ENCODE results near the gene TNFSF13.

TNFSF13 gene

GRCh38 chr17:7551396-7551795 lies 7.2 kb upstream of the TNFSF13 start:
- DNase-seq (ENCODE audit: low read depth) = no peak
- no peak for TF ChIP-seq CTCF (IDR thresholded peaks at IDR 0.05; ENCODE audit: low read depth, low read length, missing control alignments)
- no peak overlapping the region for H3K4me3 ChIP-seq (ENCODE audit: low read depth, low read length)

GRCh38 chr17:7552621-7553051 lies 5.9 kb upstream of the TNFSF13 start:
- TF ChIP-seq CTCF (IDR thresholded peaks at IDR 0.05; ENCODE audit: low read depth, low read length, missing control alignments) = no peak

GRCh38 chr17:7553356-7553755 lies 5.2 kb upstream of the TNFSF13 start:
- TF ChIP-seq CTCF (IDR thresholded peaks at IDR 0.05; ENCODE audit: low read depth, low read length, missing control alignments) = no peak
- no peak overlapping the region for H3K4me3 ChIP-seq (ENCODE audit: low read depth, low read length)
- no peak for DNase-seq (ENCODE audit: low read depth)

More at GRCh38 chr17:7552621-7553051, 5.9 kb upstream of the TNFSF13 start:
- peak; percentile 73 for DNase-seq (ENCODE audit: low read depth)
- no peak overlapping the region for H3K4me3 ChIP-seq (ENCODE audit: low read depth, low read length)

GRCh38 chr17:7555320-7555948 lies 3.1 kb upstream of the TNFSF13 start:
- TF ChIP-seq CTCF (IDR thresholded peaks at IDR 0.05; ENCODE audit: low read depth, low read length, missing control alignments) = peak; percentile 25
- H3K4me3 ChIP-seq (ENCODE audit: low read depth, low read length) = no peak overlapping the region
- DNase-seq (ENCODE audit: low read depth) = no peak

GRCh38 chr17:7556627-7557026 lies 1.9 kb upstream of the TNFSF13 start:
- no peak for DNase-seq (ENCODE audit: low read depth)
- H3K4me3 ChIP-seq (ENCODE audit: low read depth, low read length) = no peak overlapping the region
- TF ChIP-seq CTCF (IDR thresholded peaks at IDR 0.05; ENCODE audit: low read depth, low read length, missing control alignments) = no peak

- no peak for TF ChIP-seq CTCF (IDR thresholded peaks at IDR 0.05; ENCODE audit: low read depth, low read length, missing control alignments)
Observed at GRCh38 chr17:7557147-7557764, 1.3 kb upstream of the TNFSF13 start.

More at GRCh38 chr17:7557147-7557764, 1.3 kb upstream of the TNFSF13 start:
- DNase-seq (ENCODE audit: low read depth) = no peak
- no peak overlapping the region for H3K4me3 ChIP-seq (ENCODE audit: low read depth, low read length)
